Choroid plexus epithelial cell (primary cell): ENCODE results near the gene DAB1.

ENCODE experiments used
- DNase-seq: peaks from one replicate; pipeline ENCODE4 v3.0.0-alpha.2; 2010; ENCODE audit warnings: low read depth
- H3K4me3 ChIP-seq: 2 replicates; pipeline ENCODE4 v1.5.1; 2011; ENCODE audit warnings: low read depth, mild to moderate bottlenecking, control low read depth, low read length, moderate library complexity
- TF ChIP-seq, protein P1 (sequence below): conservative IDR thresholded peaks from 2 replicates; pipeline ENCODE4 v1.5.1; 2011; ENCODE audit warnings: low read depth, mild to moderate bottlenecking, control low read depth, inconsistent platforms, low read length, moderate library complexity

DAB1 gene

DNA sequence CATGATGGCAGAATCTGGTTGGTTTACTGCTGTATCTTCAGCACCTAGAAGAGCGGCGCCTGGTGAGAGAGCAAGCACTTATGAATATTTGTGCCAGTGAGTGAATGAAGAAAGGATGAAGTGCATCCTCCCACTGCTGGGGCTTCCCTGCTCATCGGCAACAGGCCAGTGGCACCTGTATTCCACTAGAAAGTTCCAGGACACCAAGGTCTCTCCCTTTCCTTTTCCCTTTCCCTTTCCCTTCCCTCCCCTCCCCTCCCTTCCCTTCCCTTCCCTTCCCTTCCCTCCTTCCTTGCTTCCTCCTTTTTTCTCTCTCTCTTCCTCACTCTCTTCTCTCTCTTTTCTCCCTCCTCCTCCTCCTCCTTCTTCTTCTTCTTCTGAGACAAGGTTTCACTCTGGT lies 86.2 kb downstream of the DAB1 start:
- no peak for DNase-seq
- TF ChIP-seq, protein P1, sequence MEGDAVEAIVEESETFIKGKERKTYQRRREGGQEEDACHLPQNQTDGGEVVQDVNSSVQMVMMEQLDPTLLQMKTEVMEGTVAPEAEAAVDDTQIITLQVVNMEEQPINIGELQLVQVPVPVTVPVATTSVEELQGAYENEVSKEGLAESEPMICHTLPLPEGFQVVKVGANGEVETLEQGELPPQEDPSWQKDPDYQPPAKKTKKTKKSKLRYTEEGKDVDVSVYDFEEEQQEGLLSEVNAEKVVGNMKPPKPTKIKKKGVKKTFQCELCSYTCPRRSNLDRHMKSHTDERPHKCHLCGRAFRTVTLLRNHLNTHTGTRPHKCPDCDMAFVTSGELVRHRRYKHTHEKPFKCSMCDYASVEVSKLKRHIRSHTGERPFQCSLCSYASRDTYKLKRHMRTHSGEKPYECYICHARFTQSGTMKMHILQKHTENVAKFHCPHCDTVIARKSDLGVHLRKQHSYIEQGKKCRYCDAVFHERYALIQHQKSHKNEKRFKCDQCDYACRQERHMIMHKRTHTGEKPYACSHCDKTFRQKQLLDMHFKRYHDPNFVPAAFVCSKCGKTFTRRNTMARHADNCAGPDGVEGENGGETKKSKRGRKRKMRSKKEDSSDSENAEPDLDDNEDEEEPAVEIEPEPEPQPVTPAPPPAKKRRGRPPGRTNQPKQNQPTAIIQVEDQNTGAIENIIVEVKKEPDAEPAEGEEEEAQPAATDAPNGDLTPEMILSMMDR: no peak
- no peak overlapping the region for H3K4me3 ChIP-seq

GRCh38 chr1:57336793-57337192 lies 87.1 kb downstream of the DAB1 start:
- no peak for DNase-seq
- no peak overlapping the region for H3K4me3 ChIP-seq
- TF ChIP-seq, protein P1: no peak

DNA sequence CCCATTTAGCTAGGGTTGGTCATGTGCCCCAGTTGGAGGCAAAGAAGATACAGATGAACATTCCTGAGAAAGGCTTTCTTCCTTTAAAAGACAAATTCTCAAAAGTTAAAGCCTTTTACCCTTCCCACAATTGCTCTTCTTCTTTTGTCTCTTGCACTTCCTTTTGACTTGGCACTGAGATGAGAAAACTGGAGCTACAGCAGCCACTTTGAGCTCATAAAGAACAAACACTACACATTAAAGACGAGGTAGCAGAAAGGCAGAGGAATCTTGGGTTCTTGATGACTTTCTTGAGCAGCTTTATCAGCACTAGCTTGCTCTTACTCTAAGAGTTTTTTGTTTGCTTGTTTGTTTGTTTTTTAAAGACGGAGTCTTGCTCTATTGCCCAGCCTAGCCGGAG lies 92.2 kb downstream of the DAB1 start:
- TF ChIP-seq, protein P1: no peak
- no peak overlapping the region for H3K4me3 ChIP-seq
- no peak for DNase-seq

DNA sequence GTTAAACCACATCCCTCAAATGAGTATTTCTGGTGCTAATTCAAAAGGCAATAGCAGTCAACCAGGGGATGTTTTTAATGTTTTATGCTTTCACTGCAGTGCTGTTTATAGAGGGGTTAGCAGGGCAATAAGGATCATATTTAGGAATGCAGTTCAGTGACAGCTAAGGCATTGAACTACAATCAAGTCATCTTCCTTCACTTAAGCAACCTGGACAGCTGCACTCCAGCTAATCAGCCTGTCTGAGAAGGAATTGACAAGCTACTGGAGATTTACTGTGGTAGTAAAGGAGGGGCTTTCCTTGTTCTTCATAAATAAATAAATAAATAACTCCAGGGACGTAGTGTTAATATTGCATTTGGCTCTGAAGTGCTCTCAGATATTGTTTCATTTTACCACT lies 93.9 kb downstream of the DAB1 start:
- no peak overlapping the region for H3K4me3 ChIP-seq
- TF ChIP-seq, protein P1: no peak
- DNase-seq: no peak

DNA sequence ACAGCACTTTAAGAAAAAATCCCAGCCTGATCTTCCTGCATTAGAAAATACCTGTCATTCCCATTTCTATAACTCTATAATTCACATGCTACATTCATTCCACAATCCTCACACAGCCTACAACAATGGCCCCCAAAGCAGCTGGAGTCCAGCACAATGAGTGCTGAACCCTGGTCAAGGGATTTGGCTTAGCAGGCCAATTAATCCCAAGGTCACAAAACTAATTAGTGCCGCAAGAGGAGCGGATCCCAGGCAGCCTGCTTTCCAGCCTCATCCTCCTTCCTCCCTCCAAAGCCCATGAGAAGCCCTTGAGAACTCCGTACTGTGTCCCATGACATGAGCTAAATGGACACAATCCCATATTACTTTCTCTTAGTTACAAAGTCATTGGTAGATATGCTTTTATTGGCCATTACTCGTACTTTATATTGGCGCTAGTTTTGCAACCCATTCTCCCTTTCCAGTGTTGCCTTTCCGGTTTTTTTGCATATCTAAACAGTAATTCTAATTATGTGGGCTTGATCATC lies 94.8 kb downstream of the DAB1 start:
- no peak for DNase-seq
- no peak overlapping the region for H3K4me3 ChIP-seq
- TF ChIP-seq, protein P1: no peak

DNA sequence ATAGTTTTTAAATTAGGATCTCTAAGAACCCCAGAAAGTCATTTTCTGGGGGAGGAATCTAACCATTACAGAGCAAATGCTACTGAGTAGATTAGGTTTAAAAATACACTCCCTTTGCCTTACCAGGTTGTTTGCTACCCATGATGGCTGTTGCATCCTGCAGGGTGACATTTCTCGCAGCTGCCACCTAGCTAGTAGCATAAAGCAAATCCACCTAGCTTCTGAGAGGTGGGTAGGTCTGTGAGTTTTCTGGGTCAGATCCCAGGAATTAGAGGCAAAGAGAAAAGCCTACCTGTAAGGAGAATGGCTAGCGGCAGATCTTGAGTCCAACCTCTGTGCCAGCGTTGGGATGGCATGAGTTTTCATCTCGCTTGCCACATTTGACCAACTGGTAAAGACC lies 95.9 kb downstream of the DAB1 start:
- DNase-seq: no peak
- H3K4me3 ChIP-seq: no peak overlapping the region
- TF ChIP-seq, protein P1: no peak

DNA sequence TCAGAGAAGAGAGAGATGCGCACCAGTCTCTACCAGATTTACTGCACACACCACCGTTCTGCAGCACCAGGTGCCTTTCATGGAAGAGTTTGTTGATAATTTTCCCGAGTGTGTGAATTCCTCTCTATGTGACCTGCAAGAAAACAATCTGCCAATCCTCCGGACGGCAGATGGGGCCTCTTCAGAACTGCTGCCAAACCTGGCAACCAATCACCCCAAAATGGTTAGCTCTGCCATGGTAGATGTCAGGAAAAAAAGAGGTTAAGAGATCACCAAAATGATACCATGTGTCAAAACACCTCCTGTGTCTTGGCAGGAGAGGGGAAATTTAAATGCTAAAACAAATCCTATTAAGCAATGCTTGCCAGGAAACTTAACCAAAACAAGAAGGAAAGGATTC lies 96.5 kb downstream of the DAB1 start:
- TF ChIP-seq, protein P1: no peak
- no peak overlapping the region for H3K4me3 ChIP-seq
- DNase-seq: no peak
